ENCODE results near the gene NTRK2. TPM values are rescaled to one million over a fixed set of nuclear protein-coding genes. Genes with fewer than 3 reads are reported as not detected.

Gene NTRK2
- total RNA-seq, 1 donor from 2014 or later: 0.98 TPM

DNA sequence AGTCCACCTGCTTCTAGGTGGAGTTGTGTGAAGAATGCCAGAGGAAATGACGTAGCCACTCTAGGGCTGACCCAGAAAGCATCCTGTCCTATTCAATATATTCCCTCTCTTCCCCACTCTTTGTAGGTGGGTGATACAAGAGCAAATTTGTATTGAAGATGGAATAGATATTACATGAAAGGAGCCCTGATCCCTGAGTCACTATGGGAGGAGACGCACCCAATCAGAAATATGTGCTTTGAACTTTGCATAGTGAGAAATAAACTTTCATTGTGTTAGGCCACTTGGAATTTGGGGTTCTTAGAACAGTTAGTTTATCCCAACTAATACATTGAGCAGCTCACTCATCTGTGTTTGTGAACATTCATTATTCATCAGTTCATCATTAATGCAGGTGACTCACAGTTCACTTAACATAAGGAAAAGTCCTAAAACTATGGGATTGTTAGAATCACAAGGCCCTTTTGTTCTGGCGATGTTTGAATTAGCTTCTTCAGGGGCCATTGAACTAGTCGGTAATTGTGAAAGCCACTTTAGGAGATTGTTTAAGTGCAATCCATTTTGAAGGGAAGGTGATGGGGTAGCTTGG, 26.9 kb upstream of the NTRK2 start:
- Histone ChIP-seq H3K27me3 (no peaks in the 10 kb centered on the region), H3K27ac (no peak overlapping the region), H3K4me3 (no peak overlapping the region), H3K36me3 (no peaks in the 10 kb centered on the region), H3K9me3 (peaks cover 4% of the 10 kb centered on the region), H3K4me1 (no peaks in the 10 kb centered on the region)
- ATAC-seq (no peak), DNase-seq (no peak)
- TF ChIP-seq, protein P1, sequence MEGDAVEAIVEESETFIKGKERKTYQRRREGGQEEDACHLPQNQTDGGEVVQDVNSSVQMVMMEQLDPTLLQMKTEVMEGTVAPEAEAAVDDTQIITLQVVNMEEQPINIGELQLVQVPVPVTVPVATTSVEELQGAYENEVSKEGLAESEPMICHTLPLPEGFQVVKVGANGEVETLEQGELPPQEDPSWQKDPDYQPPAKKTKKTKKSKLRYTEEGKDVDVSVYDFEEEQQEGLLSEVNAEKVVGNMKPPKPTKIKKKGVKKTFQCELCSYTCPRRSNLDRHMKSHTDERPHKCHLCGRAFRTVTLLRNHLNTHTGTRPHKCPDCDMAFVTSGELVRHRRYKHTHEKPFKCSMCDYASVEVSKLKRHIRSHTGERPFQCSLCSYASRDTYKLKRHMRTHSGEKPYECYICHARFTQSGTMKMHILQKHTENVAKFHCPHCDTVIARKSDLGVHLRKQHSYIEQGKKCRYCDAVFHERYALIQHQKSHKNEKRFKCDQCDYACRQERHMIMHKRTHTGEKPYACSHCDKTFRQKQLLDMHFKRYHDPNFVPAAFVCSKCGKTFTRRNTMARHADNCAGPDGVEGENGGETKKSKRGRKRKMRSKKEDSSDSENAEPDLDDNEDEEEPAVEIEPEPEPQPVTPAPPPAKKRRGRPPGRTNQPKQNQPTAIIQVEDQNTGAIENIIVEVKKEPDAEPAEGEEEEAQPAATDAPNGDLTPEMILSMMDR (IDR thresholded peaks at IDR 0.05): no peak
- intact Hi-C loops (cut with DNase I): no loop called here

DNA sequence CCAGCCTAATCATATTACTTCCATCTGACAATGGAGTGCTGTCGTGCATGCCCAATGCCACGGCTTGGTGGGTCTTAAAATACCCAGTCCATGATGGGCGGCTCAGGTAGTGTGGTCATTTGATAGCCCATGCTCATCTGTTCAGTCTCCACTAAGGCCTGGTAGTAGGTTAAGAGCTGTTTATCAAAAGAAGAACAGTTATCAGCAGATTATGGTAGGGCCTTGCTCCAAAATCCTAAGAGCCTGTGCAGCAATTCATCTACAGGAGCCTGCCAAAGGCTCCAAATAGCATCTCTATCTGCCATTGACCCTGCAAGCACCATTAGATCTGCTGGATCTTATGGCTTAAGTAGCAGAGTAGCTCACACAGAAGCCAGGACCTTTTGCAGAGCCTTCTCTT, 21.8 kb upstream of the NTRK2 start:
- Histone ChIP-seq H3K9me3 (no peaks in the 10 kb centered on the region), H3K4me1 (no peaks in the 10 kb centered on the region), H3K27me3 (no peaks in the 10 kb centered on the region), H3K4me3 (no peak overlapping the region), H3K36me3 (no peaks in the 10 kb centered on the region), H3K27ac (no peak overlapping the region)
- no peak for ATAC-seq
- intact Hi-C loops (cut with DNase I): no loop called here
- TF ChIP-seq, protein P1 (IDR thresholded peaks at IDR 0.05): no peak
- DNase-seq: no peak

DNA sequence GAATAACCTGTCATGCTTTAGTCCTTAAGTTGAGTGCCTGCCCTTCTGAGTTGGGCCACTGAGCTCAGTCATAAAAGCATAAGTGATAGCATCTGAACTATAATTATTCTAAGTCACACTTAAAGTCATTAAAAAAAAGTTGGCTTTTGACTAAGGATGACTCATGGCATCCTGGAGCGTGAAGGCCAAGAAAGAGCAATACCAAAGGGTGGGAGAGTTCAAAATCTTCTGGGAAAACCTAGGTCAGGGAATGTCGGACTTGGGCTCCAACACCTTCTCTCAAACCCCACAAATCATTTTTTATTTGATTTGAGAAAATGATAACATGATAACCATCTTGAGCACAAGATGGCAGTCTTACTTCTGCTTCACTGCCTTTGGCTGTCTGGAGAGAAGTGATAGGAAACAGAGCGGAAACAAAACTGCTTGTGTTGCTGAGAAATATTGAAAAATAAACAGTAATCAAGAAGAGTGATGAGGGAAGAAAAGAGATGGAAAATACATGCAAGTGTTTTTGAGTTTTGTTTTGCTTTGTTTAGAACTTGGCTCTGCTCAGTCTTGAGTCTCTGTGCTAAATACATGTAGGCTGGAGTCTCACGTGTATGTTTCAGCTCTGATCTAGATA, 16.9 kb upstream of the NTRK2 start:
- H3K4me1 ChIP-seq: no peaks in the 10 kb centered on the region
- no peak overlapping the region for H3K27ac ChIP-seq
- DNase-seq: no peak
- intact Hi-C loops (cut with DNase I): no loop called here
- H3K9me3 ChIP-seq: no peaks in the 10 kb centered on the region
- no peak for ATAC-seq
- H3K27me3 ChIP-seq: no peaks in the 10 kb centered on the region
- TF ChIP-seq, protein P1 (IDR thresholded peaks at IDR 0.05): no peak
- H3K36me3 ChIP-seq: no peaks in the 10 kb centered on the region
- no peak overlapping the region for H3K4me3 ChIP-seq

DNA sequence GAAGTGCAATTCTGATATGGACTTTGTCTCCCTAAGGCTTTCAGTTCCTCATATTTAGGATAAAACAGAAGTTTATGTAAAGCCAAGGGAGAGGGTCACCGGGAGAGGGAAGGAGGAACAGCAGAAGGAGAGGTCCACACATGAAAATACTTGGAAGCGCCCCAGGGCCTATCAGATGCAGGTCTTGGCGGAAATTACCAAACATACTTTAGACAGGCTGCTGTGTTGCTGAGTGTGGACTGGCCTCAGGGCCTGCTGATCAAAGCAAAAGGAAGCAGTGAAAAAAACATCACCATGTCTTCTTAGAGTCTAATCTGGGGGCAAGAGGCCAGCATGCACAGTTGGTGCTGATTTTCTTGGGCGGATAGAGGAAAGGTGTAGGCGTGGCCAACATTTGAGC, 14.1 kb upstream of the NTRK2 start:
- H3K36me3 ChIP-seq: no peaks in the 10 kb centered on the region
- H3K4me3 ChIP-seq: no peak overlapping the region
- no peaks in the 10 kb centered on the region for H3K27me3 ChIP-seq
- H3K9me3 ChIP-seq: no peaks in the 10 kb centered on the region
- no peak overlapping the region for H3K27ac ChIP-seq
- ATAC-seq (no peak), DNase-seq (no peak)
- intact Hi-C loops (cut with DNase I): no loop called here
- TF ChIP-seq, protein P1 (IDR thresholded peaks at IDR 0.05): no peak
- H3K4me1 ChIP-seq: no peaks in the 10 kb centered on the region

DNA sequence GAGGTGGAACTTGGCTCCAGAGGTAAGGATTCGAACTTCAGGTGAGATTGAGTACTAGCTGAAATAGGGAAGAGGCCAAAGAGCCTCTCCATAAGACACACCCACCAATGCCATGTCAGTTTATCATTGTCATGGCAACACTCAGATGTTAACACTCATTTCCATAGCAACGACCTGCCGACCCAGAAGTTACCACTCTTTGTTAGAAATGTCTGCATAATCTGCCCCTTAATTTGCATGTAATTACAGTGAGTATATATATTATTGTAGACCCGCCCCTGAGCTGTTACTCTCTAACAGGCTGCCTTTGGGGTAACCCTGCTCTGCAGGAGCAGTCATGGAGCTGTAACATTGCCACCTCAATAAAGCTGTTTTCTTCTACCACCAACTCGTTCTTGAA, 10.2 kb upstream of the NTRK2 start:
- H3K9me3 ChIP-seq: no peaks in the 10 kb centered on the region
- ATAC-seq (no peak), DNase-seq (no peak)
- H3K27ac ChIP-seq: no peak overlapping the region
- no peaks in the 10 kb centered on the region for H3K36me3 ChIP-seq
- H3K27me3 ChIP-seq: no peaks in the 10 kb centered on the region
- H3K4me3 ChIP-seq: no peak overlapping the region
- no peaks in the 10 kb centered on the region for H3K4me1 ChIP-seq
- TF ChIP-seq, protein P1 (IDR thresholded peaks at IDR 0.05): no peak
- intact Hi-C loops (cut with DNase I): no loop called here
